ENCODE data around the gene ZNF792.

DNA sequence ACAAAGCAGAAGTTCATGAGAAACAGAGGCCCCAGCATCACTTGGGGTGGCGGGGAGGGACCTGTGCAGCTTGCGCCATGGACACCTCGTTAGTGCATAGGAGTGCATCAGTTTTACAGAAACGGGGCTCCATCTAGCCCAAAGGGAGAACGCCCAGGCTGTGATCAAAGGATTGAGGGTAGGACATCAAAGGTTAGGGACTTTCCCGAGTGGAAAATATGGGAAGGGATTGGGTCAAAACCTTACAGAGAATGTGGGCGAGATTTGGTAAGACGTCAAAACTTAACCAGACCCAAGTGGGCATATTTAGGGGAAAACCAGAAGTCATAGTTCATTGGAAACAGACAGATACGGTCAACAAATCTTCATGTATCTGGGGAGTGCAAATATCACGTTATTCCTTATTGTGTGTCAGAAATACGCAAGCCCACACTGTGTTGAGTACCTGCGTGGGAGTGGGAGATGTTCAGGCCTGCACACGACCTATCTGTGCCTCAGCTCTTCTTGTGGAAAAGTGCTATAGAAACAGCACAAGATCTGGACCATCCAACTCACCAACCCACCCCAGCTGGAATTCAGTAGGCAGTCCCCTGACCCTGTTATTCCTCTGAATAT is 26.7 kb upstream of the ZNF792 start:
- no peak for TF ChIP-seq CTCF (conservative IDR thresholded peaks at IDR 0.05 in 1 of 2, IDR thresholded peaks at IDR 0.05 in 1 of 2; ENCODE audit: extremely low read depth in 1 of 2, insufficient read depth in 1 of 2, low read depth in 1 of 2, low read length in 2 of 2)
- no peak for TF ChIP-seq EZH2 (IDR thresholded peaks at IDR 0.05; ENCODE audit: borderline replicate concordance, low read length)
